LNCaP clone FGC (cell line): ENCODE measurements around the gene COL13A1.

Experiments
- DNase-seq: peaks from one replicate; pipeline ENCODE4 v3.0.0-alpha.2; 2011; ENCODE audit warnings: low read depth
- H3K4me3 ChIP-seq: 2 replicates; pipeline ENCODE4 v1.5.1; 2011; ENCODE audit warnings: mild to moderate bottlenecking, low read depth, low read length, control low read depth
- TF ChIP-seq, protein P1 (sequence below): IDR thresholded peaks from 2 replicates; pipeline ENCODE4 v1.5.1; 2012; ENCODE audit warnings: mild to moderate bottlenecking; ENCODE audit not compliant: control insufficient read depth, insufficient read depth; ENCODE audit errors: extremely low read depth

COL13A1 gene

DNA sequence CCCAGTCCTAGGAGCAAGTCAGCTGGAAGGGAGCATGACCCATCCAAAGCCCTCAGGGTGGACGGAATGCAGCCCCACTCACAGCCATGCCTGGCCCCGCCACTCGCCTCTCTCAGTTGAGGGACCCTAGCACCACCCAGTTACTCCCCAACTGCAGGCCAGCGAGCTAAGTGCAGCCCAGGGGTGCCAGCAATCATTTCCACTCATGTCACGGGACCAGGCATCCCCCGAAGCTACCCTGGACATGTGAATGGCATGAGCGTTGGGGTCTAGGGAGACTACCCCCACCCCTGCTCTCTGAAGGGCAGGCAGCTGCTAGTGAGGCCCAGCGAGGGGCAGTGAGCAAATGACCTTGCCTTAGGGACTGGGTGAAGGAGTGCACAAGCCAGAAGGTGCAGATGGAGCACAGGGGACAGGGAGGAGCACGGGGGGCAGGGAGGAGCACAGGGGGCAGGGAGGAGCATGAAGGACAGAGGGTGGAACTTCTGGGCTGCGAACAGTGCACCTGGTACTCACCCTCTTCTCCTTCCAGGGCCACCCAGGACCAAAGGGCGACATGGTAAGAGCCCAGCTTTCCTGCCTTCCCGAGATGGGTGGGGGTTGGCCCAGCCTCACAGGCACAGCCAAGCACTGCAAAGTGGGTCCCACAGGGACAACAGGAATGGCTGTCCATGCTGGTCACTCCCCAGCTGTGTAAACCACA, 87.3 kb downstream of the COL13A1 start:
- TF ChIP-seq, protein P1, sequence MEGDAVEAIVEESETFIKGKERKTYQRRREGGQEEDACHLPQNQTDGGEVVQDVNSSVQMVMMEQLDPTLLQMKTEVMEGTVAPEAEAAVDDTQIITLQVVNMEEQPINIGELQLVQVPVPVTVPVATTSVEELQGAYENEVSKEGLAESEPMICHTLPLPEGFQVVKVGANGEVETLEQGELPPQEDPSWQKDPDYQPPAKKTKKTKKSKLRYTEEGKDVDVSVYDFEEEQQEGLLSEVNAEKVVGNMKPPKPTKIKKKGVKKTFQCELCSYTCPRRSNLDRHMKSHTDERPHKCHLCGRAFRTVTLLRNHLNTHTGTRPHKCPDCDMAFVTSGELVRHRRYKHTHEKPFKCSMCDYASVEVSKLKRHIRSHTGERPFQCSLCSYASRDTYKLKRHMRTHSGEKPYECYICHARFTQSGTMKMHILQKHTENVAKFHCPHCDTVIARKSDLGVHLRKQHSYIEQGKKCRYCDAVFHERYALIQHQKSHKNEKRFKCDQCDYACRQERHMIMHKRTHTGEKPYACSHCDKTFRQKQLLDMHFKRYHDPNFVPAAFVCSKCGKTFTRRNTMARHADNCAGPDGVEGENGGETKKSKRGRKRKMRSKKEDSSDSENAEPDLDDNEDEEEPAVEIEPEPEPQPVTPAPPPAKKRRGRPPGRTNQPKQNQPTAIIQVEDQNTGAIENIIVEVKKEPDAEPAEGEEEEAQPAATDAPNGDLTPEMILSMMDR: no peak
- H3K4me3 ChIP-seq: no peak overlapping the region
- DNase-seq: no peak

DNA sequence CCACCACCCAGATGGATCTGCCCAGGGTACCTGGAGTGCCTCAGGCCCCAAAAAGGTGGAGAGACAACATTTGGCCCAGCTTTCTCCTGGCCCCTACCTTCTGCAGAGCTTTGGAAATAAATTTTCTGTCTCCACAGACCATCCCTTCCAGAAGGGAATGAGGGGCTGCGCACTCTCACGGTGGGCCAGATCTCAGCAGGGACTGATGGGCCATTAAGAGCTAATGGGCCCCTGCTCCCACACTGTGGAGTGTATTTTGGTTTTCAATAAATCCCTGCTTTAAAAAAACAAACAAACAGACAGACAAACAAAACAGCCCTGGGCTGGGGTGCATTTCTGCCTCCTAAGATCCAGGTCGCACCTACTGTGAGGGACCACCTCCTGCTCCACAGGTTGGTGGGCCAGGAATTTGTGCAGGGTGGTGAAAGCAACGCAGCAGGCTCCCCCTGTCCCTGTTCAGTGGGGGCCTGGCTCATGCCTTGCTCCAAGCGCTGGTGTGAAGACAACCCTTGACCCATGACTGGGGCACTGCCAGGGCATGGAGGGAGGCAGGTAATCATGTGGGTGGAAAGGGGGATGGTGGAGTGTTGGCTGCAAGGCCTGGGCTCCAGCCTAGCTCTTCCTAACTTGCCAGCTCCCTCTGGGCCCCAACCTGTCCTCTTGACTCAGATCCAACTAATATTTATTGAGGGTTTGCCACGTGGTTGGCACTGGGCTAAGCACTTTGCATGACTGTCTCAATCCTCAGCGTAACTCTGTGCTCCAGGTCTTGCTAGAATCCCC, 88.5 kb downstream of the COL13A1 start:
- TF ChIP-seq, protein P1: no peak
- no peak overlapping the region for H3K4me3 ChIP-seq
- DNase-seq: no peak

DNA sequence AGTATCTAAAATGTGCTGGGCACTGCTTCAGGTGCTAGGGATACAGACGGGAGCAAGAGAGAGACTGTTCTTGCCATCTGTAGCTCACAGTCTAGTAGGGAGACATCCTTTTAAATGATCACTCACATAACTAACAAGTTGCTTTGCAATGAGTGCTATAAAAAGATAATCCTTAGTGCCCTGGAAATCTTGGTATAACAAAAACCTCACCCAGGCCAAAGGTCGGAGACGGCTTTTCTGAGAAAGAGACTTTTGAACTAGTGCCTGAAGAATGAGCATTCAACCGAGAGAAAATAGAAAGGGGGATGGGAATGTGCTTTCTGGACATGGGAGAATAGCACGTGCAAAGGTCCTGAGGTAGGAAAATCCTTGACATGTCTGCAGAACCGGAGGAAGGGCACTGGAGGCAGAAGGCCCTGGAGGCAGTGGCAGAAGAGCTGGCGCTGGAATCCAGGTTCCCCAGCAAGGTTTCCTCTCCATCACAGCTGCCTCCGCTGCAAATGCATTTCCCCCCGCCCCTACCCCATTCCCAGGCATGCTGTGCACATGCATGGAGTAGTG, 89.4 kb downstream of the COL13A1 start:
- TF ChIP-seq, protein P1: no peak
- no peak overlapping the region for H3K4me3 ChIP-seq
- no peak for DNase-seq

DNA sequence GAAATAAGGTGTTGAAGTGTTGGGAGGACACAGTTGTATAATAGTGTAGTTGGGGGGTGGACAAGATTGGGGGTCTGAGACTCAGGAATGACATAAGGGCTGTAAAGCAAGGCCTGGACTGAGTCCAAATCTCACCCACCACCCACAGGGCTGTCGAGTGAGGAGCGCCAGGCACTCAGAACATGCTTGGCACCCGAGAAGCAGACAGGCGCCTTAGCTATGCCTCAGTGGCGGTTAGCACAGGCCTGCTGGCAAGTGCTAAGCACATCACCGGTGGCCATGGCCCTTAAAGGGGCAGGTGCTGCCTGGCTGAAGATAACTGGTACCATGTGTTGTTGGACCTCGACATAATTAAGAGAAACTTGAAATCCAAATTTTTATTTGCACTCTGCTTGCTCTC, 90.7 kb downstream of the COL13A1 start:
- TF ChIP-seq, protein P1: no peak
- no peak for DNase-seq
- no peak overlapping the region for H3K4me3 ChIP-seq

DNA sequence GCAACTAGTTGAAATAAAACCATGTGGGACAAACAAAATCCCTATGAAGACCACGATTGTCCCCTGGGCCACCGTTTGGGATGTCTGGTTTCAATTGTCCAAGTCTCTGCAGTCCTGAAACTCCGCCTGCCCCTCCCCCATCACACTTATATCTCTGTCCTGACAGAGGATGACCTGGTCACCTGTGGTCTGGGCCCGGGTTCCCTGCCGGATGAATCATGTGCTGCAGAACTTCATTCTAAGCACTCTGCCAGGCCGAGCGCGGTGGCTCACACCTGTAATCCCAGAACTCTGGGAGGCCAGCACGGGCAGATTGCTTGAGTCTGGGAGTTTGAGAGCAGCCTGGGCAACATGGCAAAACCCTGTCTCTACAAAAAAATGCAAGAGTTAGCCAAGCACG, 91.1 kb downstream of the COL13A1 start:
- TF ChIP-seq, protein P1: no peak
- no peak overlapping the region for H3K4me3 ChIP-seq
- DNase-seq: no peak

DNA sequence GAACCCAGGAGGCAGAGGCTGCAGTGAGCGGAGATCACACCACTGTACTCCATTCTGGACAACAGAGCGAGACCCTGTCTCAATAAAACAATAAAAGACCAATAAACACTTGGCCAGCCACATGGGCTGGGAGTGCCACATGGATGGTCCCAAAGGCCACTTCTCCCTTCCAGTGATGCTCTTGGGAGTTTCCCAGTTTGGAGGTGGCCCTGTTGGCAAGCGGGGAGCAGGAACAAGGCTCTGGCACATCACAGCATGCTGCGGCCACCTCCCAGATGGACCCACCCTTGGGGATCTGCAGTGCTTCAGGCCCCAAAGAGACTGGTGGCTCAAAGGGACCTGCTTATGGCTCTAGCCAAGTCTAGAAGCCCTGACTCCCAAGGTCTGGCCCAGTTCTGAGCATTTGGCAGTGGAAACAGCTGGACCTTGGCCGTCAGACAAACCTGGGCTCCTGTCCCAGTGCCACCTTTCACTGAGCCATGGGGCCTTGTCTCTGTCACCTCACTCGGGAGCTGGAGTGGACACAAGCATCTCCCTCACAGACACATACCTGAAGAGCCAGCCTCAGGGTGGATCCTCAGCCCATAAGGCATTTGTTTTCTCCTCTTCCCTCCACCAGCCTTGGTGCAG, 91.7 kb downstream of the COL13A1 start:
- no peak for DNase-seq
- TF ChIP-seq, protein P1: no peak
- no peak overlapping the region for H3K4me3 ChIP-seq
